BLaER1 (cell line): ENCODE measurements around the gene GPR108.

Source experiments
- H3K27ac ChIP-seq: shearing (Covaris generic); formaldehyde crosslinking; 2 replicates; pipeline ENCODE4 v1.8.1; 2022
- H3K27me3 ChIP-seq: shearing (Covaris generic); formaldehyde crosslinking; 2 replicates; pipeline ENCODE4 v1.8.1; 2022
- H3K36me3 ChIP-seq: shearing (Covaris generic); formaldehyde crosslinking; 2 replicates; pipeline ENCODE4 v1.8.1; 2022
- H3K4me1 ChIP-seq: shearing (Covaris generic); formaldehyde crosslinking; 2 replicates; pipeline ENCODE4 v1.8.1; 2022
- H3K4me2 ChIP-seq: shearing (Covaris generic); formaldehyde crosslinking; 2 replicates; pipeline ENCODE4 v1.8.1; 2022
- H3K4me3 ChIP-seq: shearing (Covaris generic); formaldehyde crosslinking; 2 replicates; pipeline ENCODE4 v1.8.1; 2022
- H3K9ac ChIP-seq: shearing (Covaris generic); formaldehyde crosslinking; 2 replicates; pipeline ENCODE4 v1.8.1; 2022
- H3K9me3 ChIP-seq: shearing (Covaris generic); formaldehyde crosslinking; 2 replicates; pipeline ENCODE4 v1.8.1; 2022
- H4K20me1 ChIP-seq: shearing (Covaris generic); formaldehyde crosslinking; 2 replicates; pipeline ENCODE4 v1.8.1; 2022
- Cebpa-rat ChIP-seq: shearing (Covaris generic); IDR thresholded peaks from 2 replicates; pipeline ENCODE4 v1.8.1; 2022

The GPR108 gene

GRCh38 chr19:6730941-6731670 is 6.3 kb downstream of the GPR108 start:
- H3K27ac ChIP-seq: no peak overlapping the region
- no peak overlapping the region for H3K4me3 ChIP-seq
- peaks cover 36% of the 10 kb centered on the region for H3K36me3 ChIP-seq
- no peaks in the 10 kb centered on the region for H3K9me3 ChIP-seq
- H3K27me3 ChIP-seq: no peaks in the 10 kb centered on the region
- peaks cover 24% of the 10 kb centered on the region for H3K4me1 ChIP-seq
- no peak overlapping the region for H3K9ac ChIP-seq
- H3K4me2 ChIP-seq: no peak overlapping the region
- no peak for TF ChIP-seq Cebpa-rat
- H4K20me1 ChIP-seq: peaks cover 4% of the 10 kb centered on the region; the same call in 1 of the 2 replicates

- Histone ChIP-seq H4K20me1 (no peaks in the 10 kb centered on the region), H3K27me3 (no peaks in the 10 kb centered on the region), H3K36me3 (peaks cover 36% of the 10 kb centered on the region), H3K4me2 (no peak overlapping the region), H3K4me3 (no peak overlapping the region), H3K4me1 (peaks cover 20% of the 10 kb centered on the region), H3K27ac (no peak overlapping the region), H3K9ac (no peak overlapping the region), H3K9me3 (no peaks in the 10 kb centered on the region)
- no peak for TF ChIP-seq Cebpa-rat
These were observed 7.1 kb downstream of the GPR108 start for GRCh38 chr19:6730153-6730804.

- TF ChIP-seq Cebpa-rat: no peak
- Histone ChIP-seq H3K4me1 (peaks cover 26% of the 10 kb centered on the region), H3K27me3 (no peaks in the 10 kb centered on the region), H3K36me3 (peaks cover 36% of the 10 kb centered on the region), H3K9me3 (no peaks in the 10 kb centered on the region), H3K4me2 (no peak overlapping the region), H3K27ac (no peak overlapping the region), H4K20me1 (no peaks in the 10 kb centered on the region), H3K9ac (no peak overlapping the region), H3K4me3 (no peak overlapping the region)
These were observed 7.7 kb downstream of the GPR108 start for GRCh38 chr19:6729573-6730152.

GRCh38 chr19:6728346-6728745 is 9.0 kb downstream of the GPR108 start:
- no peaks in the 10 kb centered on the region for H3K27me3 ChIP-seq
- TF ChIP-seq Cebpa-rat: no peak
- H3K4me1 ChIP-seq: peaks cover 39% of the 10 kb centered on the region
- peaks cover 30% of the 10 kb centered on the region for H3K36me3 ChIP-seq
- H4K20me1 ChIP-seq: no peaks in the 10 kb centered on the region
- H3K4me3 ChIP-seq: peak overlapping the region; percentile 14; the same call in 1 of the 2 replicates
- peak overlapping the region; percentile 84 for H3K27ac ChIP-seq
- no peaks in the 10 kb centered on the region for H3K9me3 ChIP-seq
- peak overlapping the region; percentile 87 for H3K4me2 ChIP-seq
- peak overlapping the region; percentile 69 for H3K9ac ChIP-seq

DNA sequence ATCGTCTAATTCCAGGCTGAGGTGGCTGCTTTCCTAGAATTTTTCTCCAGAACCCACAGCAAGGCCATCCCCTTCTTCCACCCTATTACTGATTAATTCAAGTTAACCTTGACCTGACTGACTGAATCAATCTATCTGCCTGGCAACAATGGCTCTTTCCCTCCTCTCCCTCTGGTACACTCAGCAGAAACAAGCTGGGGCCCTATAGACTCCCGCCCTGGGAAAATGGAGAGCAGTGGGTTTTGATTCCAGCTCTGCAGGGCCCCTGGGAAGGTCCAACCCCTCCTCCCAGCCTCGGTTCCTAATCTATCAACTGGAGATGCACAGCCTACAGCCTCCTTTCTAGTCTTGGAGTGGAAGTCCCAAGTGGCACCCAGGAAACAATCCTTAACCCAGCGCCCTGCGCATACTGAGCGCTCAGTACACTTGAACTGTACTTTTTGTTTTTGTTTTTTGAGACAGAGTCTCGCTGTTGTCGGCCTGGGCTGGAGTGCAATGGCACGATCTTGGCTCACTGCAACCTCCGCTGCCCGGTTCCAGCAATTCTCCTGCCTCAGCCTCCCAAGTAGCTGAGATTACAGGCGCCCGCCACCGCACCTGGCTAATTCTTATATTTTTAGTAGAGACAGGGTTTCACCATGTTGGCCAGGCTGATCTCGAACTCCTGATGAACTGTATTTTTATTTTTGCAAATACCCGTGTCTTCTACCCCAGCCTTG is 11.7 kb downstream of the GPR108 start:
- Histone ChIP-seq H3K27ac (no peak overlapping the region), H4K20me1 (no peaks in the 10 kb centered on the region), H3K4me2 (peak overlapping the region; percentile 74), H3K4me1 (peaks cover 65% of the 10 kb centered on the region), H3K9me3 (no peaks in the 10 kb centered on the region), H3K36me3 (peaks cover 8% of the 10 kb centered on the region; the same call in 1 of the 2 replicates), H3K9ac (no peak overlapping the region), H3K27me3 (no peaks in the 10 kb centered on the region), H3K4me3 (no peak overlapping the region)
- no peak for TF ChIP-seq Cebpa-rat

- H3K9ac ChIP-seq: no peak overlapping the region
- peaks cover 6% of the 10 kb centered on the region; the same call in 1 of the 2 replicates for H3K36me3 ChIP-seq
- no peaks in the 10 kb centered on the region for H3K27me3 ChIP-seq
- H3K27ac ChIP-seq: peak overlapping the region; percentile 13; the same call in 1 of the 2 replicates
- H3K4me1 ChIP-seq: peaks cover 72% of the 10 kb centered on the region
- no peaks in the 10 kb centered on the region for H3K9me3 ChIP-seq
- TF ChIP-seq Cebpa-rat: no peak
- no peaks in the 10 kb centered on the region for H4K20me1 ChIP-seq
- H3K4me2 ChIP-seq: peak overlapping the region; percentile 74
- H3K4me3 ChIP-seq: no peak overlapping the region
These were observed 12.5 kb downstream of the GPR108 start for GRCh38 chr19:6724631-6725492.

GRCh38 chr19:6723738-6724137 is 13.6 kb downstream of the GPR108 start:
- Histone ChIP-seq H3K9ac (0 out of 2 replicates have a peak overlapping the region, but pooled peaks have one; percentile 50), H3K4me2 (peak overlapping the region; percentile 74), H3K9me3 (no peaks in the 10 kb centered on the region), H4K20me1 (no peaks in the 10 kb centered on the region), H3K27ac (0 out of 2 replicates have a peak overlapping the region, but pooled peaks have one; percentile 26), H3K36me3 (no peaks in the 10 kb centered on the region), H3K4me1 (peaks cover 70% of the 10 kb centered on the region), H3K27me3 (no peaks in the 10 kb centered on the region), H3K4me3 (no peak overlapping the region)
- no peak for TF ChIP-seq Cebpa-rat

DNA sequence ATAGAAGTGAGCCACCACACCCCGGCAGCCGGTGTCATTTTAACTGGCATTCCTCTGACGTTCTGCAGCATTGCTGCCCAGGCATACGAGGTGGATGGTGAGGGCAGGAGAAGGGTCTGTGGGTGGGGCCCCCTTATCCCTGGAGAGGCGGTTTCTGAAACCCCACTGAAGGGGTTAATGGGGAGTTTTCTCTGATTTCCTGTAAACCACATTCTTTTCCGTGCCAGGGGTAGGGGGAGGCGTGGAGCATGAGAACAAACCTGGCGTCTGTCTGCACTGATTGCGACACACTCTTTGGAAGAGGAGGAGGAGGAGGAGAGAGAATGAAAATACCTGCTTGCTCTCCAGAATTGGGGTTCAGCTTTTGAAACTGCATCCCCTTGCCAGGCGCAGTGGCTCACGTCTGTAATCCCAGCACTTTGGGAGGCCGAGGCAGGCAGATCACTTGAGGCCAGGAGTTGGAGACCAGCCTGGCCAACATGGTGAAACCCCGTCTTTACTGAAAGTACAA is 14.2 kb downstream of the GPR108 start:
- Histone ChIP-seq H3K4me1 (peaks cover 64% of the 10 kb centered on the region), H4K20me1 (no peaks in the 10 kb centered on the region), H3K9ac (0 out of 2 replicates have a peak overlapping the region, but pooled peaks have one; percentile 50), H3K4me2 (peak overlapping the region; percentile 74), H3K27ac (0 out of 2 replicates have a peak overlapping the region, but pooled peaks have one; percentile 26), H3K4me3 (no peak overlapping the region), H3K36me3 (no peaks in the 10 kb centered on the region), H3K27me3 (no peaks in the 10 kb centered on the region), H3K9me3 (no peaks in the 10 kb centered on the region)
- TF ChIP-seq Cebpa-rat: peak; percentile 89

DNA sequence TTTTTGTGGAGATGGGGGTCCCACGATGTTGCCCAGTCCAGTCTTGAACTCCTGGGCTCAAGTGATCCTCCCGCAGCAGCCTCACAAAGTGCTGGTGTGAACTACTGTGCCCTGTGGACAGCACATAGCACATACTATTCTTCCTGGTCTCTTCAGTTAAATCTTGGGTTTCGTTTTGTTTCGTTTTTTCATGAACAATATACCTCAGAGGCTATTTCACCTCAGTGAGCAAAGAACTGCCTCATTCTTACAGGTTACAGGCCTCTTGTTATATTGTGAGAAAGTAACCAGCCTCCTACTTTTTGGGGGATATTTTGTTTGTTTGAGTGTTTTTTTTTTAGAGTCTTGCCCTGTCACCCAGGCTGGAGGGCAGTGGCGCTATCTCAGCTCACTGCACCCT is 15.6 kb downstream of the GPR108 start:
- no peaks in the 10 kb centered on the region for H4K20me1 ChIP-seq
- H3K9ac ChIP-seq: no peak overlapping the region
- H3K9me3 ChIP-seq: no peaks in the 10 kb centered on the region
- H3K27ac ChIP-seq: peak overlapping the region; percentile 48; the same call in 1 of the 2 replicates
- TF ChIP-seq Cebpa-rat: no peak
- H3K4me2 ChIP-seq: peak overlapping the region; percentile 74
- H3K4me3 ChIP-seq: no peak overlapping the region
- peaks cover 56% of the 10 kb centered on the region for H3K4me1 ChIP-seq
- no peaks in the 10 kb centered on the region for H3K36me3 ChIP-seq
- H3K27me3 ChIP-seq: no peaks in the 10 kb centered on the region
